HG02970 (cell line): ENCODE data around the gene CFHR4.
A peak's percentile ranks its signal among the peaks of the same experiment; 100 is the strongest.
"Not testable (repeated sequence)": the region's sequence is repeated elsewhere in the genome, so short reads cannot be mapped to it uniquely, and the experiment has no call there.

Experiments used
- ATAC-seq: cut with Tn5 transposase; IDR thresholded peaks from one replicate; pipeline ENCODE4 v1.9.1; 2021; ENCODE audit warnings: mild to moderate bottlenecking, moderate library complexity, moderate number of reproducible peaks; ENCODE audit not compliant: unreplicated experiment, low FRiP score

Gene CFHR4

GRCh38 chr1:196887515-196888239 lies at the start of gene CFHR4:
Gene CFHR4 (plus strand): TSS chr1:196888052. CDS start chr1:196888151, 99 bp downstream.
- peak; percentile 90 for ATAC-seq

DNA sequence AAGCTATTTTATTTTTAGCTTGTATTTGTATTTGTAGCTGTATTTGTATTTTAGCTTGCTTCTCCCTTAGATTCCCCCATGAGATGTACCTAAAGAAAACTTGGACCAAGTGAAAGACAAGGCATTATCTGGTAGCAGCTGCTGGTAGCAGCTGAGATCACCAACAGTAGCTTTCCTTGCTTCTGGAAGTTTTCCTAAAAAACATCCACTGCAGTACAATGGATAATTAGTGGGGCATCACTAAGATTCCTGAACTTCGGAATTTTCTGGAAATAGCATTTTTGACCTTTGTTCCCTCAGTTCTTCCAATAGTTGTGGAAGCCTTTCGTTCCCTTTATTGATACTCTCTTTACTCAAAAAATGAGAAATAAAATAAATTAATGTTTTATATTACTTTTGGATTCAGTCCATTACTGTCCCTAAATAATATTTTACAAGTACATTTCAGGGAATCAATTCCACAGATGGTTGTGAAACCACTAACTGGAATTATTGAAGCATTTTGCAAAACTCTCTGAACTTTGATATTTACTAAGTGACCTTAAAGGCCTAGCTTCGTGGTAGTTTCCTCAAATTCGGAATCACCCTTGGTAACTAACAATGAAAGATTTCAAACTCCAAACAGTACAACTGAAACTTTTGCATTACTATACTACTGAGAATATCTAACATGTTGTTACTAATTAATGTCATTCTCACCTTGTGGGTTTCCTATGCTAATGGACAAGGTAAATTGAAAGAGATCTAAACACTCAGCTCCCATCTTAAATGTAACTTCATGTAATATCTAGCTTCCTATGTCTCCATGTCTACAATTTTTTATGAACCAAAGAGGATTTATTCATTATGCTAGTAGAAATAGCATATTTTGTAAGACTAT lies 38.0 kb upstream of the CFHR4 start:
- ATAC-seq = not testable (repeated sequence)

DNA sequence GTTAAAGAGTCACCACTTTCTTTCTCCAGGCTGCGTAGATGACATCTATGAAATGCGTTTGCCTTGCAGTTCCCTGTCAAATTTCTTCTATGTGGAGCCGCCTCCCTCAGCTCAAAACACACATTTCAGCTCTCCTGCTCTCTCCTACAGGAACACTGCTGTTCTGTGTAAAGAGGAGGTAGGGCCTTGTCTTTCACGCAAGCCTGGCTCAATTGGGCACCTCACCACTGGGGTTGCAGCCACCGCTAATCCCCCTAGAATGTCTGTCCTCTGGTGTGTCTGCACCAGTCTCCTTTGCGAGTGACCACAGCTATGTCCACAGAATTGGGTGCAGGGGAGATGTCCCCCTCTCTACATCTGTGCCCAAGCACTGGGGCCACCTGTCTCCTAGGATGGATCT lies 31.8 kb upstream of the CFHR4 start:
- no peak for ATAC-seq

GRCh38 chr1:196857188-196857587 lies 30.7 kb upstream of the CFHR4 start:
- no peak for ATAC-seq

DNA sequence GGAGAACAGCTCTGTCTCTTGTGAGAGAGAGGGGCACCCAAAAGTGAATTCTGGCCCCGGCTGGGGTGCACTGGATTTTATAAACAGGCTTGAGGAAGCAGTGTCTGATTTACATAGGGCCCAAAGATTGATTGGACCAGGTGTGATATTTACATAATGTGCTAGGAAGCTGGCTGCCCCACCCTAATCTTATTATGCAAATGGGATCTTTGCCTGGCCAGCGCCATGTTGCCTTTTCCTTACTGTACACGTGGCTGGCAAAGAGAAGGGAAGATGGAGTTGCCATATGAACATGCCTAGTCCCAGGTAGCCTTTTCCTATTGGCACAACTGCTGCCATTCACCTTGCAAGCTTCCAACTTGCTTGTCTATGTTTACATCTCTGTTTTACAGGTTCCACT lies 29.0 kb upstream of the CFHR4 start:
- ATAC-seq = no peak

- no peak for ATAC-seq
Measured at GRCh38 chr1:196860323-196860884, 27.4 kb upstream of the CFHR4 start.

DNA sequence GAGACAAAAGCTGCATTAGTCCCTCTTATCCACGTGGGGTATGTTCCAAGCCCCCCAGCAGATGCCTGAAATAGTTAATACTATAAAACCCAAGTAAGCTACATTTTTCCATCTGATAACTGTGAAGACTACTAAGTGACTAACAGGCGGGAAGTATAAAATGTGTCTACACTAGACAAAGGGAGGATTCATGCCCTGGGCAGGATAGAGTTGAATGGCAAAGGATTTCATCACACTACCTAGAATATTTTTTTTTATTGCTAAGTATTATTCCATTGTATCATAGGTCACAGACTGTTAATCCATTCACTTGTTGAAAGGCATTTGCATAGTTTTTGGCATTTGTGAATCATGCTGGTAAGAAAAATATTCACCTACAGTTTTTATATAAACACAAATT lies 26.4 kb upstream of the CFHR4 start:
- ATAC-seq = no peak

DNA sequence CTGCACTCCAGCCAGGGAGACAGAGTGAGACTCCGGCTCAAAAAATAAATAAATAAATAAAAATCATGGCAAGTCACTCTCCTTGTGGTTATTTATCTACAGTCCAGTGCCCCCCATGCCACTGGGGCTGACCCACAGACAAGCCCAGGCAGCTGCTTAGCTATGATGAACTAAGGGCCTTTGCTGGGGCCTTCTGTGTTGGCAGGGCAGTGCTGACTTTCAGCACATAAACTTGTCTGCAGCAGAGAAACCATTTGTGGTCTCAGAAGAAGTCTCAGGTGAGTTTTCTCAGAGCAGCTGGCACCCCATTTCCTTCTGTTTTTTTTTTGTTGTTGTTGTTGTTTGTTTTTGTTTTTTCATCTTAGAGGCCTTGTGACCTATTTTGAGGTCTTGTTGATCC lies 20.9 kb upstream of the CFHR4 start:
- ATAC-seq = no peak

DNA sequence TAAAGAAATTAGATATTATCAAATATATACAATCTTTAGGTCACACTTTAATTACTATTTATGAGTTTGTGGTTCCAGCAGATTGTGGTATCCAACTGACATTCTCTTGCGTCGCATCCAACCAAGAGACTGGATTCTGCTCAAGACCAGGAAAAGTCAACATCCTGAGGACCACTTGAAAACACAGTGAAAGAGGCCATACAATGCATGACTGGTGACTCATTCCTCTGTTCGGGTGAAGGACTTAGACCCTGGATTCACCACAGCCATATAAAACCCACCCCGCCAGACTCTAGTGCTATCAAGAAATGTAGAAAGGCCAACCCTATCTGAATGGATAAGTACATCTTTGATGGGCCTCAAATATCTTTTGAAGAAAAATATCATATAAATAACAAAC lies 14.5 kb upstream of the CFHR4 start:
- ATAC-seq = no peak

DNA sequence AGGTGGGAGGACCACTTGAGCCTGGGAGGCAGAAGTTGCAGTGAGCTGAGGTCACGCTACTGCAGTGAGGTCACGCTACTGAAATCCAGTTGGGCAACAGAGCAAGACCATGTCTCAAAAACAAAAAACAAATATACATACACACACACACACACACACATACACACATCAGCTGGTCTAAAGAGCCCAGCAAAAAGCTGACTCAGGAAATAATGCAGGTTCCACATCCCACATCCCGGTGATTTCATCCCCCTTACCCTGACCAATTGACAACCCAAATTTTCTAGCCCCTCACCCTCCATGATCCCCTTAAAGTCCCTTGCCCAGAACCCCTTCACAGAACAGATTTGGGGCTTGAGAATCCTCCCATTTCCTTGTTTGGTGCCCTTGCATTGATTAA lies 11.9 kb upstream of the CFHR4 start:
- ATAC-seq = no peak

GRCh38 chr1:196877964-196878363 lies 9.9 kb upstream of the CFHR4 start:
- ATAC-seq = no peak

- ATAC-seq = not testable (repeated sequence)
Measured at GRCh38 chr1:196886560-196886959, 1.3 kb upstream of the CFHR4 start.

- no peak for ATAC-seq
Measured at GRCh38 chr1:196890668-196891067, 2.8 kb downstream of the CFHR4 start.

DNA sequence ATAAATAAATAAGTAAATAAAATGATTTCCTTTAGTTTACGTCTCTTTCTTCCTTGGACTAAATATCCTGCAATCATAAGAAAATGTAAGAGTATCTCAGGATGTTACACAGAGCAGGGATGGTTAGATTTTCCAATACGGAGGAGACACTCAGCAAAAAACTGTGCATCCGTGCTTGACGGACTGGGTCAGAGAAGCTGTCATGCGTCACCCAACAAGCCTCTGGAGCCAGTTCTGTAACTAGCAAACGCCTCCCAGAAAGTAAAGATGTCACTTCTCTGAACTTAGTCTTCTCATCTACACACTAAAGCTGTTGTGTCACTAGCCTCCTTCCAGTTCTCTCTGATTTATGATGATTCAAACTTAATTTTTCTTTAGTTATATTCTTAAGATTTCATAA lies 3.4 kb downstream of the CFHR4 start:
- no peak for ATAC-seq

DNA sequence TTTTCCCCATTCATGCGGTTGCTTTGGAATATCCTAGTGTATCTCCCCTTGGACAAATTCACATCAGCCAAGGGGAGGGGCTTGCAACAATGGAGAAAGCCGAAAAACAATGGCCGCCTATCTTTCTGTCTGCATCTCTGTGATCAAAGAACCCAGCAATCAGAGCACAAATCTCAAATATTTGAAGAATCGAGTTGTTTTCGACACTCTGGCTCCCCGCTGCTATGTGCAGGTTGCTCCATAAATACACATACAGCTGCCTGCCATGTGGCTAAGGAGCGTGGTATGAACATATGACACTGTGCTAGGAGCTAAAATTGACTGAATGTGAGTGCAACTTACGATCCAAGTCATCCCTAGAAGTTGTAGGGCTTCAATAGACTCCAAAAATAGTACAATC lies 8.5 kb downstream of the CFHR4 start:
- ATAC-seq = no peak

GRCh38 chr1:196897158-196897828 lies 9.4 kb downstream of the CFHR4 start:
- ATAC-seq = no peak

DNA sequence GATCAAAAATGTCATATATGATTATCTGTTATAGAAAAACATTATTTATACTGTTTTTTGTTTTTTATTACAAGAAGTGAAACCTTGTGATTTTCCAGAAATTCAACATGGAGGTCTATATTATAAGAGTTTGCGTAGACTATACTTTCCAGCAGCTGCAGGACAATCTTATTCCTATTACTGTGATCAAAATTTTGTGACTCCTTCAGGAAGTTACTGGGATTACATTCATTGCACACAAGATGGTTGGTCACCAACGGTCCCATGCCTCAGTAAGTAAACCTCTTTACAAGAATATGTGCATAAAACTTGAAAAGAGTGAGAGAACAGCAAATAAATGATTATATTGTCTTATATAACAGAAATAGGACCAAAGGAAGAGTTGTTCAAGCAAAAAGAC lies 14.5 kb downstream of the CFHR4 start:
- no peak for ATAC-seq

DNA sequence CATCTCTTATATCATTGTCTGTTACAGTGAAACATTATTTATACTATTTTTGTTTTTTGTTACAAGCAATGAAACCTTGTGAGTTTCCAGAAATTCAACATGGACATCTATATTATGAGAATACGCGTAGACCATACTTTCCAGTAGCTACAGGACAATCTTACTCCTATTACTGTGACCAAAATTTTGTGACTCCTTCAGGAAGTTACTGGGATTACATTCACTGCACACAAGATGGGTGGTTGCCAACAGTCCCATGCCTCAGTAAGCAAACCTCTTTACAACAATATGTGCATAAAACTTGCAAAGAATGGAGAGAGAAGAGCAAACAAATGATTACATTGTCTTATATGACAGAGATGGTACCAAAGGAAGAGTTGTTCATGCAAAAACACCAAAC lies 22.4 kb downstream of the CFHR4 start:
- ATAC-seq = no peak

- ATAC-seq = not testable (repeated sequence)
Measured at GRCh38 chr1:196912283-196912682, 24.4 kb downstream of the CFHR4 start.

DNA sequence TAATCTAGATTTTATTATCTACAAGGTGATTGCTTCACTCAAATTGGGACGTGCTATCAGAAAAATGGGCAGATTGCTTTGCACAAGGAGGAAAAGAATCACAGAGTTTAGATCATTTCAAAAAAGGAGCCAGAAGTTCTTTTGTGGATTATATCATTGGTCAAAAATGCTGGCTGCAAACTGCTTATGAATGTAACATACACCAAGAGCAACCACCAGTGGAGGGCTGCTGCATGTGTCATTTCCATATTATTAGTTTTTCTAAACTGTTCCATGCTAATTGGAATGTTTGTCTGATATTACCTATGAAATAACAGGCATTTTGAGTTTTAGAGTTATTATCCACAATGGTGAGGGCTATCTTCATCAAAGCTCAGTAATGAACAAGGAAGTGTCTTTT lies 39.0 kb downstream of the CFHR4 start:
- ATAC-seq = not testable (repeated sequence)

GRCh38 chr1:196932853-196933252 lies 45.0 kb downstream of the CFHR4 start:
- not testable (repeated sequence) for ATAC-seq
